Measurements from ENCODE around the gene CHST12. TPM values are rescaled to one million over a fixed set of nuclear protein-coding genes. Genes with fewer than 3 reads are reported as not detected.
A peak's percentile ranks its signal among the peaks of the same experiment; 100 is the strongest.

The CHST12 gene
- total RNA-seq, 4 donors from 2014 or later, result 7.6 to 136 (median 13.6) TPM

- Histone ChIP-seq H3K36me3 (peaks cover 0 to 6% (median 0%) of the 10 kb centered on the region in 4 donors), H3K4me3 (no peak overlapping the region), H3K27ac (no peak overlapping the region), H3K27me3 (no peaks in the 10 kb centered on the region), H3K4me1 (peaks cover 0 to 10% (median 4%) of the 10 kb centered on the region in 4 donors), H3K9me3 (no peaks in the 10 kb centered on the region)
- in situ Hi-C loops (cut with MboI; ENCODE audit: low pct_ligation_motif_present in 1 of 4, low pct_unique_long_range_greater_than_20kb in 1 of 4, low sequenced_read_pairs in 3 of 4), result no loop called here
- intact Hi-C loops (cut with DNase I; ENCODE audit: low total_unique reads), result no loop called here
- 84 to 100% methylated on average over 2 to 25 of the region's 25 CpGs for WGBS, 2 donors (ENCODE audit: low coverage in 1 of 2)
- TF ChIP-seq EP300 (IDR thresholded peaks at IDR 0.05; ENCODE audit: low read depth) (no peak), POLR2AphosphoS5 (IDR thresholded peaks at IDR 0.05) (no peak), POLR2A (IDR thresholded peaks at IDR 0.05) (no peak)
- TF ChIP-seq, protein P1, sequence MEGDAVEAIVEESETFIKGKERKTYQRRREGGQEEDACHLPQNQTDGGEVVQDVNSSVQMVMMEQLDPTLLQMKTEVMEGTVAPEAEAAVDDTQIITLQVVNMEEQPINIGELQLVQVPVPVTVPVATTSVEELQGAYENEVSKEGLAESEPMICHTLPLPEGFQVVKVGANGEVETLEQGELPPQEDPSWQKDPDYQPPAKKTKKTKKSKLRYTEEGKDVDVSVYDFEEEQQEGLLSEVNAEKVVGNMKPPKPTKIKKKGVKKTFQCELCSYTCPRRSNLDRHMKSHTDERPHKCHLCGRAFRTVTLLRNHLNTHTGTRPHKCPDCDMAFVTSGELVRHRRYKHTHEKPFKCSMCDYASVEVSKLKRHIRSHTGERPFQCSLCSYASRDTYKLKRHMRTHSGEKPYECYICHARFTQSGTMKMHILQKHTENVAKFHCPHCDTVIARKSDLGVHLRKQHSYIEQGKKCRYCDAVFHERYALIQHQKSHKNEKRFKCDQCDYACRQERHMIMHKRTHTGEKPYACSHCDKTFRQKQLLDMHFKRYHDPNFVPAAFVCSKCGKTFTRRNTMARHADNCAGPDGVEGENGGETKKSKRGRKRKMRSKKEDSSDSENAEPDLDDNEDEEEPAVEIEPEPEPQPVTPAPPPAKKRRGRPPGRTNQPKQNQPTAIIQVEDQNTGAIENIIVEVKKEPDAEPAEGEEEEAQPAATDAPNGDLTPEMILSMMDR (IDR thresholded peaks at IDR 0.05), result no peak
- DNase-seq, result no peak
Measured at GRCh38 chr7:2436341-2437104, 33.1 kb downstream of the CHST12 start.

DNA sequence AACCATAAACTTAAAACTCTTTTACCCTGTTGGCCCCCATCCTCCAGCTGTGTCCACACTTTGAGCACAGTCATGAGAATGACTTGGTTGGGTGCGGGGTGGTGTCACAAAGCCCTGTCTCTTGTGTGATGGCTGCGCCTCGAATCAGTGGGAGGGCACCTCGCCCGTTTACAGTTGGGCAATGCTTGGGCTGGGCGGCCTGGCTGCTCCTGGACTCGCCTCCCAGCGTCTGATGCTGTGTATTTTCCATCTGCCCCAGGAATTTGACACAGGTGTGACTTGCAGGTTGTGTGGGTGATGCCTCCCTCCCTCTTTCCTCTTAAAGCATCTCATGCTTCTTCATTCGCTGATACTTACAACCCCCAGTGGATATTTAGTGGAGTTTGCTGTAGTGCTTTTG is 33.7 kb downstream of the CHST12 start:
- Histone ChIP-seq H3K27me3 (no peaks in the 10 kb centered on the region), H3K9me3 (no peaks in the 10 kb centered on the region), H3K36me3 (peaks cover 0 to 6% (median 0%) of the 10 kb centered on the region in 4 donors), H3K27ac (no peak overlapping the region), H3K4me3 (no peak overlapping the region), H3K4me1 (peaks cover 0 to 10% (median 4%) of the 10 kb centered on the region in 4 donors)
- DNase-seq, result peak; percentile 42
- intact Hi-C loops (cut with DNase I; ENCODE audit: low total_unique reads) (no loop called here), in situ Hi-C loops (cut with MboI; ENCODE audit: low pct_ligation_motif_present in 1 of 4, low pct_unique_long_range_greater_than_20kb in 1 of 4, low sequenced_read_pairs in 3 of 4) (no loop called here)
- TF ChIP-seq EP300 (IDR thresholded peaks at IDR 0.05; ENCODE audit: low read depth) (no peak), POLR2A (IDR thresholded peaks at IDR 0.05) (no peak), POLR2AphosphoS5 (IDR thresholded peaks at IDR 0.05) (no peak)
- TF ChIP-seq, protein P1 (IDR thresholded peaks at IDR 0.05), result no peak
- WGBS, 2 donors (ENCODE audit: low coverage in 1 of 2), result 66% methylated on average over 9 of the region's 9 CpGs; no CpG with 5 or more reads in 1 of the 2 donors

GRCh38 chr7:2437537-2438148 is 34.2 kb downstream of the CHST12 start:
- peaks cover 0 to 9% (median 3%) of the 10 kb centered on the region in 4 donors for H3K4me1 ChIP-seq
- no peaks in the 10 kb centered on the region for H3K27me3 ChIP-seq
- peak; percentile 21 for DNase-seq
- TF ChIP-seq POLR2A (IDR thresholded peaks at IDR 0.05) (no peak), POLR2AphosphoS5 (IDR thresholded peaks at IDR 0.05) (no peak), EP300 (IDR thresholded peaks at IDR 0.05; ENCODE audit: low read depth) (no peak)
- TF ChIP-seq, protein P1 (IDR thresholded peaks at IDR 0.05), result no peak
- H3K27ac ChIP-seq, result no peak overlapping the region
- H3K9me3 ChIP-seq, result no peaks in the 10 kb centered on the region
- in situ Hi-C loops (cut with MboI; ENCODE audit: low pct_ligation_motif_present in 1 of 4, low pct_unique_long_range_greater_than_20kb in 1 of 4, low sequenced_read_pairs in 3 of 4) (no loop called here), intact Hi-C loops (cut with DNase I; ENCODE audit: low total_unique reads) (no loop called here)
- WGBS, 2 donors (ENCODE audit: low coverage in 1 of 2), result 77% methylated on average over 16 of the region's 16 CpGs; no CpG with 5 or more reads in 1 of the 2 donors
- no peak overlapping the region for H3K4me3 ChIP-seq
- peaks cover 0 to 6% (median 0%) of the 10 kb centered on the region in 4 donors for H3K36me3 ChIP-seq

- Histone ChIP-seq H3K4me1 (peaks cover 0 to 9% (median 3%) of the 10 kb centered on the region in 4 donors), H3K27ac (no peak overlapping the region), H3K36me3 (peaks cover 0 to 6% (median 0%) of the 10 kb centered on the region in 4 donors), H3K9me3 (no peaks in the 10 kb centered on the region), H3K27me3 (no peaks in the 10 kb centered on the region), H3K4me3 (no peak overlapping the region)
- intact Hi-C loops (cut with DNase I; ENCODE audit: low total_unique reads) (no loop called here), in situ Hi-C loops (cut with MboI; ENCODE audit: low pct_ligation_motif_present in 1 of 4, low pct_unique_long_range_greater_than_20kb in 1 of 4, low sequenced_read_pairs in 3 of 4) (no loop called here)
- DNase-seq, result no peak
- TF ChIP-seq EP300 (IDR thresholded peaks at IDR 0.05; ENCODE audit: low read depth) (no peak), POLR2A (IDR thresholded peaks at IDR 0.05) (no peak), POLR2AphosphoS5 (IDR thresholded peaks at IDR 0.05) (no peak)
- TF ChIP-seq, protein P1 (IDR thresholded peaks at IDR 0.05), result no peak
- 57 to 100% methylated on average over 1 to 7 of the region's 7 CpGs for WGBS, 2 donors (ENCODE audit: low coverage in 1 of 2)
Measured at GRCh38 chr7:2438186-2438585, 34.8 kb downstream of the CHST12 start.

All from transverse colon (tissue), 4 donors.